KBM-7 (cell line): ENCODE data around the gene SRPK2.
"Not testable (repeated sequence)": the region's sequence is repeated elsewhere in the genome, so short reads cannot be mapped to it uniquely, and the experiment has no call there.

ENCODE experiments used
- DNase-seq: peaks from one replicate; pipeline ENCODE4 v3.0.0-alpha.2; 2015
- in situ Hi-C: fragments of 300-500 bp; cut with MboI; formaldehyde crosslinking; loops from 2 replicates; pipeline ENCODE4 v1.14.3; 2020; ENCODE audit warnings: low sequenced_read_pairs, low pct_unique_long_range_greater_than_20kb, mixed read lengths

SRPK2 gene

GRCh38 chr7:105346593-105347322 is 42.0 kb downstream of the SRPK2 start:
- peak; percentile 49 for DNase-seq

GRCh38 chr7:105346138-105346537 is 42.6 kb downstream of the SRPK2 start:
- in situ Hi-C loops = no loop called here

More at GRCh38 chr7:105346593-105347322, 42.0 kb downstream of the SRPK2 start:
- in situ Hi-C loops = no loop called here

GRCh38 chr7:105345725-105346124 is 43.0 kb downstream of the SRPK2 start:
- in situ Hi-C loops = no loop called here
- DNase-seq = no peak

More at GRCh38 chr7:105346138-105346537, 42.6 kb downstream of the SRPK2 start:
- no peak for DNase-seq

GRCh38 chr7:105345003-105345402 is 43.7 kb downstream of the SRPK2 start:
- in situ Hi-C loops = no loop called here

GRCh38 chr7:105339404-105340323 is 49.1 kb downstream of the SRPK2 start:
- DNase-seq = no peak
- in situ Hi-C loops = no loop called here

More at GRCh38 chr7:105345003-105345402, 43.7 kb downstream of the SRPK2 start:
- no peak for DNase-seq

GRCh38 chr7:105337529-105337928 is 51.2 kb downstream of the SRPK2 start:
- in situ Hi-C loops = no loop called here
- DNase-seq = no peak

- in situ Hi-C loops = no loop called here
- DNase-seq = peak; percentile 27
Measured at GRCh38 chr7:105336009-105336408, 52.7 kb downstream of the SRPK2 start.

GRCh38 chr7:105332661-105333060 is 56.1 kb downstream of the SRPK2 start:
- DNase-seq, in situ Hi-C loops: not testable (repeated sequence)

- in situ Hi-C loops = no loop called here
- no peak for DNase-seq
Measured at GRCh38 chr7:105330526-105330925, 58.2 kb downstream of the SRPK2 start.

- in situ Hi-C loops = no loop called here
- DNase-seq = no peak
Measured at GRCh38 chr7:105327201-105327600, 61.5 kb downstream of the SRPK2 start.

GRCh38 chr7:105325216-105325904 is 63.4 kb downstream of the SRPK2 start:
- peak; percentile 40 for DNase-seq
- in situ Hi-C loops = no loop called here

- DNase-seq, in situ Hi-C loops: not testable (repeated sequence)
Measured at GRCh38 chr7:105324606-105325005, 64.1 kb downstream of the SRPK2 start.

- DNase-seq = no peak
- in situ Hi-C loops = no loop called here
Measured at GRCh38 chr7:105323366-105323765, 65.4 kb downstream of the SRPK2 start.

- DNase-seq = no peak
- in situ Hi-C loops = no loop called here
Measured at GRCh38 chr7:105322655-105323277, 66.0 kb downstream of the SRPK2 start.

GRCh38 chr7:105321754-105322455 is 66.8 kb downstream of the SRPK2 start:
- DNase-seq = no peak
- in situ Hi-C loops = no loop called here

- DNase-seq = no peak
- in situ Hi-C loops = no loop called here
Measured at GRCh38 chr7:105320896-105321295, 67.8 kb downstream of the SRPK2 start.

- DNase-seq = no peak
- in situ Hi-C loops = no loop called here
Measured at GRCh38 chr7:105319578-105319977, 69.1 kb downstream of the SRPK2 start.

GRCh38 chr7:105316578-105317344 is 72.0 kb downstream of the SRPK2 start:
- DNase-seq = no peak
- in situ Hi-C loops = no loop called here
